Colonic mucosa (tissue), 4 donors: Measurements from ENCODE around the gene GPR137. TPM values are rescaled to one million over a fixed set of nuclear protein-coding genes. Genes with fewer than 3 reads are reported as not detected.
A peak's percentile ranks its signal among the peaks of the same experiment; 100 is the strongest.

ENCODE experiments used
- DNase-seq: peaks from one replicate; pipeline ENCODE4 v3.0.0-alpha.2; 2020
- H3K27ac ChIP-seq: fragments of 200-600 bp; one replicate; pipeline ENCODE4 v1.8.0; 2021
- H3K27me3 ChIP-seq: fragments of 200-600 bp; one replicate; pipeline ENCODE4 v1.8.0; 2021
- H3K36me3 ChIP-seq: fragments of 200-600 bp; one replicate; pipeline ENCODE4 v1.8.0; 2021
- H3K4me1 ChIP-seq: fragments of 200-600 bp; one replicate; pipeline ENCODE4 v1.8.0; 2021; ENCODE audit warnings: mild to moderate bottlenecking
- H3K4me3 ChIP-seq: fragments of 200-600 bp; one replicate; pipeline ENCODE4 v1.8.0; 2021
- H3K9ac ChIP-seq, 2 donors: one replicate each; pipeline ENCODE4 v1.7.0; 2013; ENCODE audit warnings: control low read depth in 2 of 2, low read depth in 2 of 2, low read length in 2 of 2
- H3K9me3 ChIP-seq: fragments of 200-600 bp; one replicate; pipeline ENCODE4 v1.8.0; 2021
- intact Hi-C: fragments of 100-400 bp; cut with DNase I; formaldehyde crosslinking; loops from one replicate; pipeline ENCODE4 v1.14.1; 2022
- total RNA-seq, 2 donors: library from RNA; stranded (reverse); fragmentation: NEBNext Ultra II Directional in 1 of 2; extraction: Animal tissue kit (Norgen Biotek cat#: 25700) in 1 of 2; gene quantifications; one replicate each; pipeline ENCODE4 v1.2.1, GENCODE V29; 2021
- TF ChIP-seq, protein P1 (sequence below): fragments of 200-600 bp; IDR thresholded peaks from one replicate; pipeline ENCODE4 v1.8.0; 2022; ENCODE audit warnings: antibody characterized with exemption, mild to moderate bottlenecking
- donor health status: healthy.
- donor health status: DM: no; HTN: no; CAD: no.
- donor health status: DM: no; HTN: no; CAD: no.

Gene GPR137
- total RNA-seq, 2 donors from 2014 or later: 36.0 to 58.8 TPM

- TF ChIP-seq, protein P1, sequence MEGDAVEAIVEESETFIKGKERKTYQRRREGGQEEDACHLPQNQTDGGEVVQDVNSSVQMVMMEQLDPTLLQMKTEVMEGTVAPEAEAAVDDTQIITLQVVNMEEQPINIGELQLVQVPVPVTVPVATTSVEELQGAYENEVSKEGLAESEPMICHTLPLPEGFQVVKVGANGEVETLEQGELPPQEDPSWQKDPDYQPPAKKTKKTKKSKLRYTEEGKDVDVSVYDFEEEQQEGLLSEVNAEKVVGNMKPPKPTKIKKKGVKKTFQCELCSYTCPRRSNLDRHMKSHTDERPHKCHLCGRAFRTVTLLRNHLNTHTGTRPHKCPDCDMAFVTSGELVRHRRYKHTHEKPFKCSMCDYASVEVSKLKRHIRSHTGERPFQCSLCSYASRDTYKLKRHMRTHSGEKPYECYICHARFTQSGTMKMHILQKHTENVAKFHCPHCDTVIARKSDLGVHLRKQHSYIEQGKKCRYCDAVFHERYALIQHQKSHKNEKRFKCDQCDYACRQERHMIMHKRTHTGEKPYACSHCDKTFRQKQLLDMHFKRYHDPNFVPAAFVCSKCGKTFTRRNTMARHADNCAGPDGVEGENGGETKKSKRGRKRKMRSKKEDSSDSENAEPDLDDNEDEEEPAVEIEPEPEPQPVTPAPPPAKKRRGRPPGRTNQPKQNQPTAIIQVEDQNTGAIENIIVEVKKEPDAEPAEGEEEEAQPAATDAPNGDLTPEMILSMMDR: no peak
- DNase-seq: peak; percentile 97
- peak within 1 kb of the TSS; percentile 96 for H3K27ac ChIP-seq
- H3K36me3 ChIP-seq: no peaks in the 10 kb centered on the region
- H3K4me3 ChIP-seq: peak within 1 kb of the TSS; percentile 77
- intact Hi-C loops: no loop called here
- H3K9me3 ChIP-seq: no peaks in the 10 kb centered on the region
- peaks cover 11% of the 10 kb centered on the region for H3K4me1 ChIP-seq
- peak within 1 kb of the TSS; percentile 88 to 94 for H3K9ac ChIP-seq
- H3K27me3 ChIP-seq: no peaks in the 10 kb centered on the region
These were observed 1.3 kb upstream of the GPR137 start, which contains the start of gene BAD for GRCh38 chr11:64284048-64284961. TSS of gene BAD (minus strand) at chr11:64284665. CDS start at chr11:64284368, 297 bp downstream.

- Histone ChIP-seq H3K9ac (peak overlapping the region; percentile 84 to 88), H3K27me3 (peaks cover 12% of the 10 kb centered on the region), H3K27ac (peak overlapping the region; percentile 96), H3K36me3 (no peaks in the 10 kb centered on the region), H3K9me3 (no peaks in the 10 kb centered on the region), H3K4me1 (peaks cover 11% of the 10 kb centered on the region), H3K4me3 (peak overlapping the region; percentile 77)
- intact Hi-C loops: no loop called here
- no peak for DNase-seq
- TF ChIP-seq, protein P1: no peak
These were observed 495 bp downstream of the GPR137 start for GRCh38 chr11:64285885-64286800.

DNA sequence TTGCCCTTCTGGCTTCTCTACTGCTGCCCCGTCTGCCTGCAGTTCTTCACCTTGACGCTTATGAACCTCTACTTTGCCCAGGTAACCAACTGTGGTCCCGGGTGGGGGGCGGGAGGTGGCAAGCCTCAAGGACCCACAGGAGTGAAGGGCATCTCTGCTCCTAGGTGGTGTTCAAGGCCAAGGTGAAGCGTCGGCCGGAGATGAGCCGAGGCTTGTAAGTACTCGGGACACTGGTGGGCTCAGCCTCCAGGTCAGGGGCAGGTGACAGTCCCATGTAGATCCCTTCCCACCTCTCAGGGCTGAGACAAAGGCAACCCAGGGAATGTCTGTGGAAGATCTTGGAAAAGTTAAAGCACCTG lies 1.1 kb downstream of the GPR137 start:
- peaks cover 18% of the 10 kb centered on the region for H3K27me3 ChIP-seq
- TF ChIP-seq, protein P1: no peak
- no peak overlapping the region for H3K4me3 ChIP-seq
- H3K9ac ChIP-seq: peak overlapping the region in 1 of 2 donors; percentile 84
- intact Hi-C loops: no loop called here
- H3K4me1 ChIP-seq: peaks cover 11% of the 10 kb centered on the region
- no peaks in the 10 kb centered on the region for H3K9me3 ChIP-seq
- DNase-seq: no peak
- H3K36me3 ChIP-seq: no peaks in the 10 kb centered on the region
- no peak overlapping the region for H3K27ac ChIP-seq

GRCh38 chr11:64287676-64288352 lies 2.2 kb downstream of the GPR137 start:
- TF ChIP-seq, protein P1: no peak
- H3K9ac ChIP-seq: no peak overlapping the region
- H3K27ac ChIP-seq: no peak overlapping the region
- intact Hi-C loops: no loop called here
- no peaks in the 10 kb centered on the region for H3K9me3 ChIP-seq
- no peak for DNase-seq
- peaks cover 28% of the 10 kb centered on the region for H3K27me3 ChIP-seq
- no peak overlapping the region for H3K4me3 ChIP-seq
- no peaks in the 10 kb centered on the region for H3K36me3 ChIP-seq
- H3K4me1 ChIP-seq: peaks cover 14% of the 10 kb centered on the region

DNA sequence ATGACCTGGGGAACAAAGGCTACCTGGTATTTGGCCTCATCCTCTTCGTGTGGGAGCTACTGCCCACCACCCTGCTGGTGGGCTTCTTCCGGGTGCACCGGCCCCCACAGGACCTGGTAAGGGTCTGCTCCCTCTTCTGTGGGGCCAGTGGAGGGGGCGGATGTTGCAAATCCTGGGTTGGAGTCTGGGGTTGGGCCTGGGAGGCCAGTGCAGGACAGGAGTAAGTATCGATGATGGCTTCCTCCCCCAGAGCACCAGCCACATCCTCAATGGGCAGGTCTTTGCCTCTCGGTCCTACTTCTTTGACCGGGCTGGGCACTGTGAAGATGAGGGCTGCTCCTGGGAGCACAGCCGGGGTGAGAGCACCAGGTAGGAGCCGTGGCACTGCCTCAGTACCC lies 2.7 kb downstream of the GPR137 start:
- Histone ChIP-seq H3K27me3 (peaks cover 34% of the 10 kb centered on the region), H3K36me3 (no peaks in the 10 kb centered on the region), H3K4me1 (peaks cover 11% of the 10 kb centered on the region), H3K4me3 (no peak overlapping the region), H3K27ac (no peak overlapping the region), H3K9ac (no peak overlapping the region), H3K9me3 (no peaks in the 10 kb centered on the region)
- intact Hi-C loops: no loop called here
- TF ChIP-seq, protein P1: no peak
- no peak for DNase-seq
